ENCODE results near the gene MED15. TPM values are rescaled to one million over a fixed set of nuclear protein-coding genes. Genes with fewer than 3 reads are reported as not detected.
A peak's percentile ranks its signal among the peaks of the same experiment; 100 is the strongest.

MED15 gene
- total RNA-seq, 1 donor from 2014 or later = 135 TPM

- H3K27ac Mint-ChIP-seq = peak overlapping the region; percentile 21
- H3K27me3 Mint-ChIP-seq (ENCODE audit: low read depth) = no peaks in the 10 kb centered on the region
- peaks cover 33% of the 10 kb centered on the region for H3K4me1 Mint-ChIP-seq
- DNase-seq (ENCODE audit: low spot score in 2 of 2, unreplicated experiment in 2 of 2) = no peak
- H3K9me3 Mint-ChIP-seq = peaks cover 4% of the 10 kb centered on the region
- peaks cover 16% of the 10 kb centered on the region for H3K36me3 Mint-ChIP-seq
- no peak for TF ChIP-seq CTCF (IDR thresholded peaks at IDR 0.05; ENCODE audit: unreplicated experiment)
- H3K4me3 Mint-ChIP-seq = no peak overlapping the region
Observed at GRCh38 chr22:20525048-20525447, 17.6 kb downstream of the MED15 start.

GRCh38 chr22:20526305-20526627 is 18.9 kb downstream of the MED15 start:
- Mint-ChIP-seq H3K4me3 (no peak overlapping the region), H3K4me1 (peaks cover 46% of the 10 kb centered on the region), H3K9me3 (peaks cover 4% of the 10 kb centered on the region), H3K27me3 (ENCODE audit: low read depth) (no peaks in the 10 kb centered on the region), H3K27ac (peak overlapping the region; percentile 83), H3K36me3 (peaks cover 8% of the 10 kb centered on the region)
- TF ChIP-seq CTCF (IDR thresholded peaks at IDR 0.05; ENCODE audit: unreplicated experiment) = no peak
- DNase-seq (ENCODE audit: low spot score in 2 of 2, unreplicated experiment in 2 of 2) = no peak

GRCh38 chr22:20526628-20527355 is 19.4 kb downstream of the MED15 start:
- no peak for TF ChIP-seq CTCF (IDR thresholded peaks at IDR 0.05; ENCODE audit: unreplicated experiment)
- Mint-ChIP-seq H3K27me3 (ENCODE audit: low read depth) (no peaks in the 10 kb centered on the region), H3K4me1 (peaks cover 51% of the 10 kb centered on the region), H3K4me3 (no peak overlapping the region), H3K9me3 (peaks cover 4% of the 10 kb centered on the region), H3K27ac (peak overlapping the region; percentile 83), H3K36me3 (peaks cover 8% of the 10 kb centered on the region)
- DNase-seq (ENCODE audit: low spot score in 2 of 2, unreplicated experiment in 2 of 2) = no peak

- Mint-ChIP-seq H3K9me3 (peaks cover 4% of the 10 kb centered on the region), H3K36me3 (peaks cover 8% of the 10 kb centered on the region), H3K4me3 (no peak overlapping the region), H3K27me3 (ENCODE audit: low read depth) (no peaks in the 10 kb centered on the region), H3K27ac (no peak overlapping the region), H3K4me1 (peaks cover 54% of the 10 kb centered on the region)
- TF ChIP-seq CTCF (IDR thresholded peaks at IDR 0.05; ENCODE audit: unreplicated experiment) = no peak
- no peak for DNase-seq (ENCODE audit: low spot score in 2 of 2, unreplicated experiment in 2 of 2)
Observed at GRCh38 chr22:20528405-20528978, 21.1 kb downstream of the MED15 start.

- H3K27ac Mint-ChIP-seq = peak overlapping the region; percentile 94
- no peaks in the 10 kb centered on the region for H3K27me3 Mint-ChIP-seq (ENCODE audit: low read depth)
- no peak overlapping the region for H3K4me3 Mint-ChIP-seq
- TF ChIP-seq CTCF (IDR thresholded peaks at IDR 0.05; ENCODE audit: unreplicated experiment) = no peak
- no peak for DNase-seq (ENCODE audit: low spot score in 2 of 2, unreplicated experiment in 2 of 2)
- peaks cover 4% of the 10 kb centered on the region for H3K9me3 Mint-ChIP-seq
- H3K4me1 Mint-ChIP-seq = peaks cover 52% of the 10 kb centered on the region
- H3K36me3 Mint-ChIP-seq = peaks cover 8% of the 10 kb centered on the region
Observed at GRCh38 chr22:20530368-20531153, 23.2 kb downstream of the MED15 start.
